Measurements from ENCODE around the gene PSG5.
"Not testable (repeated sequence)": the region's sequence is repeated elsewhere in the genome, so short reads cannot be mapped to it uniquely, and the experiment has no call there.

DNA sequence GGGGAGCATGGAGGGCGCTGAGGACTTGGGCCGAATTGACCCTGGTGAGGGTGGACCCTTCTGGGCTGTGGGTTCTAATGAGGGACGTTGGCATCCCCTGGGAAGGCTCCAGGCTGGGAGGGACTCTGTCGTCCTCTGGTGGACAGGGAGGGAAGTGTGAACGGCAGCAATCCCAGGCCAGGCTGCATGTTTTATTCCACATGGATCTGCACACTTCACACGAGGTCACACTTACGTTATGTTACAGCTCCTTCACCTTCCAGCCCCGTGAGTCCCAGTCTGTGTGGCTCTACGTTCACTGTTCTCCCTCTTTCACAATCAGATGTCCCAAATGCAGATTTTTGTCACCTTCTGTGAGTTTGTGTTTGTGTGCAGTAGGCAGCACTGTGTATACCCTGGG is 1.8 kb upstream of the PSG5 start:
- TF ChIP-seq, protein P1, sequence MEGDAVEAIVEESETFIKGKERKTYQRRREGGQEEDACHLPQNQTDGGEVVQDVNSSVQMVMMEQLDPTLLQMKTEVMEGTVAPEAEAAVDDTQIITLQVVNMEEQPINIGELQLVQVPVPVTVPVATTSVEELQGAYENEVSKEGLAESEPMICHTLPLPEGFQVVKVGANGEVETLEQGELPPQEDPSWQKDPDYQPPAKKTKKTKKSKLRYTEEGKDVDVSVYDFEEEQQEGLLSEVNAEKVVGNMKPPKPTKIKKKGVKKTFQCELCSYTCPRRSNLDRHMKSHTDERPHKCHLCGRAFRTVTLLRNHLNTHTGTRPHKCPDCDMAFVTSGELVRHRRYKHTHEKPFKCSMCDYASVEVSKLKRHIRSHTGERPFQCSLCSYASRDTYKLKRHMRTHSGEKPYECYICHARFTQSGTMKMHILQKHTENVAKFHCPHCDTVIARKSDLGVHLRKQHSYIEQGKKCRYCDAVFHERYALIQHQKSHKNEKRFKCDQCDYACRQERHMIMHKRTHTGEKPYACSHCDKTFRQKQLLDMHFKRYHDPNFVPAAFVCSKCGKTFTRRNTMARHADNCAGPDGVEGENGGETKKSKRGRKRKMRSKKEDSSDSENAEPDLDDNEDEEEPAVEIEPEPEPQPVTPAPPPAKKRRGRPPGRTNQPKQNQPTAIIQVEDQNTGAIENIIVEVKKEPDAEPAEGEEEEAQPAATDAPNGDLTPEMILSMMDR (IDR thresholded peaks at IDR 0.05 in 8 of 11, conservative IDR thresholded peaks at IDR 0.05 in 3 of 11) = not testable (repeated sequence)
- TF ChIP-seq POLR2AphosphoS5, POLR2A (IDR thresholded peaks at IDR 0.05): not testable (repeated sequence)

Data from spleen (tissue), 7 donors.